GM21390 (cell line): ENCODE results near the gene MARVELD1.
"Not testable (repeated sequence)": the region's sequence is repeated elsewhere in the genome, so short reads cannot be mapped to it uniquely, and the experiment has no call there.

Experiments used
- ATAC-seq: cut with Tn5 transposase; IDR thresholded peaks from one replicate; pipeline ENCODE4 v1.9.1; 2021; ENCODE audit not compliant: unreplicated experiment

MARVELD1 gene

DNA sequence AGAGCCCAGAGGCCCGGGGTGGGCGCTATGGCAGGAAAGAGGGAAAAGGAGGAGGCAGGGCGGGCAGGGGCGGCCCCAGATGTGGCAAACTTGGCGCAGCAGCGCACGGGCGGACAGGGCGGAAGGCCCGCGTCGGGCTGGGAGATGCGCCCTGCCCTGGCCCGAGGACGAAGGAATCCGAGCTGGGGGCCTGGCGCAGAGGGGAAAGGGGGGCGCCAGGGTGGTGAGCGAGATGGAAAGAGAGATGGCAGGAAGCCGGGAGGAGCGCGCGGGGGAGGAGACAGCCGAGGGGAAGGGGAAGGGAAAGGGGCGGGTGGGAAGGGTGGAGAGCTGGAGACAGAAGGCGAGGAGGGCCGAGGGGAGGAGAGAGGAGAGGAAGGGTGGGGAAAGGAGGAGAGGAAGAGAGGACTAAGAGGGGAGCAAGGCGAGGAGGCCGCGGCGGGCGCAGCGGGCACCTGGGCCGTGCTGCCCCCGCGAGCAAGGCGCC is at the start of gene MARVELD1:
TSS of gene MARVELD1 (plus strand) at position 392 of the 487 bp plus-strand sequence. CDS start 147 bp downstream, outside the sequence.
- no peak for ATAC-seq

DNA sequence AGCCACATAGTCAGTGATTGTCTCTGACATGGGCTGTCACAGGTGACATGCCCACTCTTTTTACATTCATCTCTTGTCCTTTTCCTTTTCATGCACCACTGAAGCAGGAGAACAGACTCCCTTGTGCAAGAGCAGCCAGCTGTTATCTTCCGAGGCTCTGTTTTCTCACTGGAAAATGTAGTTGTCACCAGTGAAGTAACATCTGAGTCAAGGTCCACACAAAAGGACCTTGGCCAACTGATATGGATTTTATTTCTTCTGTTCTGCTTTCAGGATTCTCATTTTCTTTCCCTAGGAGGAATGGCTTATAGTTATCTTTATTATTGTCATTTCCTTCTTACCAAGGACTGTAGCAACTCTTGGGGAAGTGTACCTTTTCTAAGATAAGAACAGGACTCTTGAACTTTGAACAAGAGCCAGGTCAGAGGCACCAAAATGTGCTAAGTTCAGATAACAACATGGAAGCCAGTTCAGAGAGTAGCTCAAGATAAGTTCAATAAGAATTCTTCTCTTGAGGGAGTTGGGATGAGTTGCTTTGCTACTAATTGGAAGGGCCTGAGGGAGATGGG is 49.2 kb upstream of the MARVELD1 start:
- no peak for ATAC-seq

DNA sequence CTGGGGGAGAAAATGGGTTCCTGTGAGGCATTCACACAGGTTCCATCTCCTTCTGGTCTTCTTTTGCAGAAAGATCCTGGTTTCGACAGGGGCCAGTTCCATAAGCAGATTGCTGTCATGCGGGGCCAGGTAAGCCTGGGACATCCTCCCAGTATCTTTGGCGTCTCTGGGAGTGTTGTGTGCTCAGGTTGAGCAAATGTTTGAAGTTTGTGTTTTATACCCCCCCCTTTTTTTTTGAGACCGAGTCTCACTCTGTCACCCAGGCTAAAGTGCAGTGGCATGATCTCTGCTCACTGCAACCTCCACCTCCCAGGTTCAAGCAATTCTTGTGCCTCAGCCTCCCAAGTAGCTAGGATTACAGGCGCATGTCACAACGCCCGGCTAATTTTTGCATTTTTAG is 46.5 kb upstream of the MARVELD1 start:
- ATAC-seq: no peak

DNA sequence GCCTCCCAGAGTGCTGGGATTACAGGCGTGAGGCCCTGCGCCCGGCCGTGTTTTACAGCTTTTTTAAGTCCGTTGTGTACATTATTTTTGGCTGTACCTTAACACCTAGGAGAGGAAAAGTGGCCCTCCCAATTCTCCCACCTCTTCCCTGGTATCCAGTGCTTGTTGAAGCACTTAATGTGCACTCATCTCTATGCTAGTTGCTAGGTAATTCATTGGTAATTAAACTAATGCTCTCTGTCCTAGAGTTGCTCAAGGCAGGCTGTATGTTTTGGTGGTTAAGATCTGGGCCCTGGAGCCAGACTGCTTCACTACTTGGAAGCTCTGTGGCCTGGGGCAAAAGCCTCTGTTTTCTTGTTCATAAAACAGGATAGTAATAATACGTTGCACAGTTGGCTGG is 46.1 kb upstream of the MARVELD1 start:
- no peak for ATAC-seq

DNA sequence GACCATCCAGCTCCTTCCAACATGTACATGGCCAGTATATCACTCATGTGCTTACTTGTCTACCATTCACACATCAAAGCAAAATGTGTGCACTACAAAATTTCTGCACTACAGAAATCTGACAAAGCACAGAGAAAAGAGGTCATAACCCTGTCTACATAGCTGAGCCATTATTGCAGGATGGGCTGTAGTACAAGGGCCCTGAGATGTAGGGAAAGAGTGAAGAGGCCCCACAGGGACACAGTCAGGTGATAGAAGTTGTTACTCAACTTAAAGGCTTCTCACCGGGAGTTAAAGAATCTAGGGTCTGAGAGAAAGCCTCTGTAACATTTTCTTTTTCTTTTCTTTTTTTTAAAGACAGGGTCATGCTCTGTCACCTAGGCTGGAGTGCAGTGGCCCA is 44.0 kb upstream of the MARVELD1 start:
- ATAC-seq: no peak

DNA sequence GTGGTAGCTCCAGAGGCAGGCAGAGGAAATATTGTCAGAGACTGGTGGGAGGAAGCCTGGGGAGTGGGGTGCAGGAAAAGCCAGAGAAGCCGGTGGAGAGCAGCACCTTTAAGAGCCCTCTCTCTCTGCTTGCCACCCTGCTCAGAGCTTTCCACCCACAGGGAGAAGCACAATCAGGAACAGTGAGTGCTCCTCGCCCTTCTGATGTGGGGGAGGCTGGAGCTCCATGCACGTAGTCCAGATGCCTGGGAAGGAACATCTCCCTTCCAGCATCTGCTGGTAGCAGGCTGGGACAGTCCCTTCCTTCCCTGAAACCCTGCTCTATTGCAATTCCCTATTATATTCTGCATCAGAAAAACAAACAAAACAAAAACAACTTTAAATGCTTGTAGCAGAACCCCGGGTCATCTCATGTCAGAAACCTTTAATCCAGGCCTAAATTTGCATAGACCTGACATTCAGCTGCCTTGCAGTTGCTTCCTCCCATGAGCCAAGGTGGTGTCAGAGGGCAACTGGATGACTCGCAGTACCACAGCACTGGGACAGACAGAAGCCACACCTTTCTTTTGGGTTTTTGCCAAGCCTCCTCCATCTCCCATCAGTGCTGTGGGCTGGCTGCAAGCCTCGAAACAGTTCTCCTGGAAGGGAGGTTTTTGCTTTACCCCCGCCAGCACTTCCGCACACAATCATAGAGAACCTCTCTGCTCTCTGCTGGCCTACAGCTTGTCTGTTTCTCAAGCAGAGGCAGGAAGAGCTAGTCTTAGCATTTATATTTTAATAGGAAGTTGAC is 39.6 kb upstream of the MARVELD1 start:
- no peak for ATAC-seq

DNA sequence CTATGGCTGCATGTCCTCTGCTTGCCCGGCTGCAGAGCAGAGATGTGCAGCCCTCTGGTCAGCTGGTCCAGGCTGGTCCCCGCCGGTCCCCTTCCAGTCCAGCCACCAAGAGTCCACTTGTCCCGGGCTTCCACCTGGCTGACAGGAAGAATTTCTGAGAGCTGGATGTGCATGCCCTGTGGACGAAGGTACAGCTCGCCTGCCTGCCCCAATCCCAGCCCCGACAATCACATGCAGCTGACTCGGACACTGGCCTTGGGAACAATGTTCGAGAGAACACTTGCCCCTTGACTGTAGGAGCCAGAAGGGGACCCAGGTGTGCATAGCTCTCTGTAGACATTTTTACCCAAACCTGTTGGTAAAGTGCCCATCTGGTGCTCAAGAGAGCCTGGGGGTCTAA is 38.3 kb upstream of the MARVELD1 start:
- ATAC-seq: no peak

DNA sequence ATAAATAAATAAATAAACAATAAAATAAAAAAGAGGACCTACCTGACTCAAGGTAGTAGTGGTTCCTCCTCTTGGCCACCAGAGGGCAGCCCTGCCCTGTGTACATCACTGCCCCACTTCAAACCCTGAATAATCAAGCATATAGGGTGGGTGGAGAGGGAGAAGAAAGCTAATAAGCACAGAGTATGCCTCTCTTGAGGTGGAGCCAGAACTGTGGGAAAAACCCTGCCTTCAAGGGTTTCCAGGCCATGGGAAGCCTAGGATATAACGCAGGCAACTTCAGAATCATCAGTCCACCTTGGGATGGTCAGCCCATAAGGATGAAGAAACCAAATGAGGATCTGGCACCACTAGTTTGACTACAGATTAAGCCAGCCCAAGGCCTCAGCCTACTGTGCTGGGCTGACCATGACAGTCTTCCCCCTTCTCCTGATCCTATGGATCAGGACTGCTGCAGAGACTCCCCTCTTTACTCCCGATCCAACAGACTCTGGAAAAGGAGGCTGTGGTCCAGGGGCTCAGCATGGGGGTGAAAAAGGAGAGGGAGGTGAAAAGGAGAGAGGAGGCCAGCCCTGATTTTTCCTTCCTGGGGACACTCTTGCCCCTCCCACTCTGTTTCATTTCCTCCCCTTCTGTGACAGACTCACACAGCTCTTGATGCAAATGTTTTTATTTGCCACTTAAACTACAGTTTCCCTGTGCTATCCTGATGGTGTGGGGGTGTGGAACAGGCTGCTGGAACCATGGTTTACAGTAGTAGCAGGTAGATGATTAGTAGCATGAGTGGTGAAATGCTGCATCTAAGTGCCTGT is 36.6 kb upstream of the MARVELD1 start:
- peak; percentile 77 for ATAC-seq

DNA sequence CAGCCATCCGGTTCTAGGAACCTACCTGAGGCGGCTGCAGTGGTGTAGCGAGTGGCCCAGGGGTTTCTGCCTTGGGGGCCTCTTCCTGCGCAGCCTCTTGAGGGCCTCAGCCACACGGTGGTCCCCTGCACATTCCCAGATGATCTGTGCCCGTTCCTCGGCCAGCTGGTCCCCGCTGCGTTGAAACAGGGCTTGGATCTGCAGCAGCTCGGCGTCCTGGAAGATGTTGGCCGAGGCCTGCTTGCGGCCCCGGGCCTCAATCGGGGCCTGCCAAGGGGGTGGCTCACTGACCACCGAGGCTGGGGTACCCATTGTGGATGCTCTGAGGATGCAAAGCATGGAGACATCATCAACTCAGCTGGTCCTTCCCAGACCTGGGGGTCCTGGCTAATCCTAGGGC is 33.9 kb upstream of the MARVELD1 start:
- ATAC-seq: no peak

DNA sequence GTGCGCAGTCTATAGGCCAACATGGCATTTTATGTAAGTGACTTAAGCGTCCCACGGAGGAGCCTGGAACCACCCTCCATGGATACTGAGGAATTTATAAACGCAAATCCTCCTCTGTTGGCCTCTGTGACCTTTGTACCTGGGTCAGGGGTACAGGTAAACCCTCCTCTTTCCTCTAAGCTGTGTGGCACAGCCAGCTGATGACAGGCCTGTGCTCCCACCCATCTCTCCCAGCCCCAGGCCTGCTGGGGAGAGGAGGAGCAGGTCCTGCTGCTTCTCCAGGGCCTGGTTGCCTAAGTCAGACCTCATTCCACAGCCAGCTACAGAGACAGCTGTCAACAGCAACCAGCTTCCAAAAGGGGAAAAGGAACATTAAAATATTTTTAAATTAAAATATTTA is 31.5 kb upstream of the MARVELD1 start:
- ATAC-seq: no peak

DNA sequence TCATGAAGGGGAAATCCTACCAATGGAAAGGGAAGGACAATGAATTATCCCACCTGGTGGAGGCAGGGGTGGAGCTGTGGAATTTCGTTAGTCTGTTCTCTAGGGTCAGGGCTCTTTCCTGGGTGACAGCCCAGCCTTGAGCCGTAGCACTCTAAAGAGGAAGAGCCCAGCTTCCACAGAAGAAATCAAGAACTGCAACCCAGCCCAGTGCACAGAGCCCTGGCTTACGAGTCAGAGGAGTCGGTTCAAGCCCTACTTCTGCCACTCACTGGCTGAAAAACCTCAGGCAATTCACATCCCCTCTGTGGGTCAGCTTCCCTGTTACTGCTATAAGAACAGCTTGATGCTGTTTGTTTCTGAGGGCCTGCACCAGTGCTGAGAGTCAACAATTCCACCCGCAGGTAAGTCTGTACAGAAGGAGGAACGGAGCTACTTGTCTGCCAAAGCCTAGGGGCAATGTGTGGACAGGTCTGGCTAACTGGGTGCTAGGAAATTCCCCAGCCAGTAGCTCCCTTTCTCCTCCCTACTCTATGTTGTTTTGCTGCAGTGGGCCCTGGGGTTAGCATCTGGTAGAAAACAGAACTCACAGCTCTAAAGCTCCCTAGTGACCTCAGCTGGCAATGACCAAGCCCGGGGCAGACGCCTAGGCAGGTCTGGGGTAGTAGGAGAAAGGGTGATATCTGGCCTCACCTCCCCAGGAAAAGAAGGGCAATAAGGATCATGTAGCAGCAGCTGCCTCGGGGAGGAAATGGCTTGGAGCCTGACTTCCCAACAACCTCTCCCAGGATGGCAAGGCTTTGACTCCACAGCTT is 29.8 kb upstream of the MARVELD1 start:
- no peak for ATAC-seq

DNA sequence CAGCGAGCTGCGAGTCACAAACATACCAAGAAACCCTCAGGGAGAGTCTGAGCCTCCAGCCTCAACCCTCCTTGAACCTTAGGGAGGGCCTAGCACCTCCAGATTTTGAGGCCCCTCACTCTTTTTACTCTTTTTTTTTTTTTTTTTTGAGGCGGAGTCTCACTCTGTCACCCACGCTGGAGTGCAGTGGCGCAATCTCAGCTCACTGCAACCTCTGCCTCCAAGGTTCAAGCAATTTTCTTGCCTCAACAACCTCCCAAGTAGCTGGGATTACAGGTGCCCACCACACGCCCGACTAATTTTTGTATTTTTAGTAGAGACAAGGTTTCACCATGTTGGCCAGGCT is 29.2 kb upstream of the MARVELD1 start:
- not testable (repeated sequence) for ATAC-seq

DNA sequence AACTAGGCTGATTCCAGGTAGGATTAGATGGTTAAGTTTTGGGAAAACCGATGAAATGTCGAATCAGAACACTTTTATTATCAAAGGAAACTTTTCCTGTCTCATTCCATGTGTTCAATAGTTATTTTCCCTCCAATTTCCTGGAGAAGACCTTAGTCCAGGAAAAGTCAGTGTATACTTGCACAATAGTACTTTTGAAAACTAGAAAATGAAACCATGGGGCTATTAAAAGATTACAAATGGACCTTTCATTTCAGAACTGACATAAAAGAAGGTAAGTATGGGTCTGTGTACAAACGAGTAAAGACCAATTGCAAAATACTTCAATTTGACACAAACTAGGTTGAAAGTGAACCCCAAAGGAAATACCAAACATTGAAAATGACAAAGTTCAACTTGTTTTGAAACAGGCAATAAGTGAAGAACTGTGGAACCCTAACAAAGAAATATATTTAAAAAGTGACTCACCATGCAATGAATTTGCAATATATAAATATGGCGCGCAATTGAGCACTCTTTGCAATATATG is 28.6 kb upstream of the MARVELD1 start:
- ATAC-seq: no peak

DNA sequence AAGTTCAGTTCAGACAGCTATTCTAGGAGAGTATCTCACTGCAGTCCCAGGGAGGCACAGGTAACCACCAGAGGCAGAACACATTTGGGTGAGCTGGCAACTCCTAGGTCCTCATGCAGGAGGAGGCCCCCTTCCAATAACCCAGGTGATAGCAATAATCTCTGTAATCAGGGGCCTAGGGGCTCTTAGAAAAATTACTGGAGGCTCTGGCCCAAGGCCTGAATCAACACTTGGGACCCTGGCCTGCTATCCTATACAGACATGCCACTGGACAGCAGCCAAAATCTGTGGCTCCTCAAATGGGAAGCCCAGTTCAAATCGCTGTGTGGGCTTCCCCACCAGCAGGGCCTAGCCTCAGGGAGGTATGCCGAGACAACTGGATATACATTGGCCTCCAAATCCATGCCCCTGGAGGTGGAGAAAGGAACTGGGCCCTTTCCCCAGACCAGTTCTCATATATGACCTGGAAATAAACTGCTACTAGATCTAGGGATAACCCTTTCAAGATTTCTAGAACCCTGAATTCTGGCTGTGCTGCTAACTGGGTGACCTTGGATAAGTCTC is 28.1 kb upstream of the MARVELD1 start:
- ATAC-seq: no peak

DNA sequence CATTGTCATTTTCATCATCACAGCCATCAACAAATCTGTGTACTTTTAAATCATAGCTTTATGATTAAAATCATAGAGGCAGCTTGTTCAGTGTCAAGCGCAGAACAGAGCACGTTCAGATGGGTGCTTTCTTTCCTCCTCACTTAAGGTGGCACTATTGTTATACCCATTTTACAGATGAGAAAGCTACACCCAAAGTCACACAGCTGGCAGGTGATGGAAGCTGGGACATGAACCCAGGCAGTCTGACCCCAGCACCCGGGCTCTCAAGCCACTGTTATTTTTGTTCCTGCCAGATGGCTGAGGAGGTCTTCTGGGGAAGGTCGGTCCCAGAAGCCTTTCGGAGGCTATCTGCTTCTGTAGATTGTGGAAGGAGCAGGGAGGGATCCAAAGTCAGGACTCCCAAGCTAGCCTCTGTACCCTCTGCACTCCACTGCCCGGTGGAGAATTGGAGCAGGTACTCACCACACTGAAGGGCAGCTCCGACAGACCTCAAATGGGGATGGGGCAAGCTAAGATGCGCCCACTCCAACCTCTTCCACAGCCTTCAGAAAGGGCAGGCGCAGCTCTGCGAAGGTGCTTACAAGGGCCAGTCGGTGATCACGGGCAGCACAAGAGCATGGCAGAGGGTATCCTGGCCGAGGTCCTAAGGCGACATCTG is 27.1 kb upstream of the MARVELD1 start:
- no peak for ATAC-seq

DNA sequence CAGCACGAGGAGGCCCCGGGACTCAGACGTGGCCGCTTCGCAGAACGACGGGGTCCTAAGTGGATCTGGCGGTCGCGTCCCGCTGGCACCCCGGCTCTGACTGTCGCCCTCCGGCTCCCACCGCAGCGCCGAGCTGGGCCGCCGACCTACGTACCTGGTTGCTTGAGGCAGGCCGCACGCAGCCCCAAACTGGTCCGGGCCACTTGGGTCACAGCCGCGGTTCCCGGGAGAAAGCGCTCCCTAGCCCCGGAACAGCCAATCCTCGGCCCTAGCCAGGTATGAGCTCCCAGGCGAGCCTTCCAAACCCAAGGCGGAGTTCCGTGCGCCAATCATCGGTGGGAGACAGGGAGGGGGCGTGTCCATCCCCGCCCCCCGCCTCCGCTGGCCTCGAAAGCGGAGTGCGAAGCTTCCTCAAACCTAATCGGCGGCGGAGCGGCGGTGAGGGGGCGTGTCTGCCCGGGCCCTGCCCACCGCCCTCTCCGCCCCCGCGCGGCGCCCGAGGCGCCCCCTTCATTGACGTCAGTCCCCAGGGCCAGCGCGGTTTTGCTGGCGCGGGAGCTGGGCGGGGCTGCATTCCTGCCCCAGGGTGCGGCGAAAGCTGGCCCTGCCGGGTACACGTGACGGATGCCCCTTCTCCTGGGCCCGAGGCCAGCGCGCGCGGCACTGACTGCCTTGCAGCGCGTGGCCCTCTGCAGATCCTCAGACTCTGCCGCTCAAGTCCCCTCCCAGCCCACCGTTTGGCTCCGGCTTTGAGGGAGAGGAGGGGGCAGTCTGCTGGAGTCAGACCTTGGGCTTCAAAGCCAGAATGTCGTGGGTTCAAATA is 26.4 kb upstream of the MARVELD1 start, which contains the start of gene AVPI1:
TSS of gene AVPI1 (minus strand) at position 280 of the 823 bp plus-strand sequence. CDS start 7,336 bp downstream, outside the sequence.
- peak; percentile 95 for ATAC-seq

DNA sequence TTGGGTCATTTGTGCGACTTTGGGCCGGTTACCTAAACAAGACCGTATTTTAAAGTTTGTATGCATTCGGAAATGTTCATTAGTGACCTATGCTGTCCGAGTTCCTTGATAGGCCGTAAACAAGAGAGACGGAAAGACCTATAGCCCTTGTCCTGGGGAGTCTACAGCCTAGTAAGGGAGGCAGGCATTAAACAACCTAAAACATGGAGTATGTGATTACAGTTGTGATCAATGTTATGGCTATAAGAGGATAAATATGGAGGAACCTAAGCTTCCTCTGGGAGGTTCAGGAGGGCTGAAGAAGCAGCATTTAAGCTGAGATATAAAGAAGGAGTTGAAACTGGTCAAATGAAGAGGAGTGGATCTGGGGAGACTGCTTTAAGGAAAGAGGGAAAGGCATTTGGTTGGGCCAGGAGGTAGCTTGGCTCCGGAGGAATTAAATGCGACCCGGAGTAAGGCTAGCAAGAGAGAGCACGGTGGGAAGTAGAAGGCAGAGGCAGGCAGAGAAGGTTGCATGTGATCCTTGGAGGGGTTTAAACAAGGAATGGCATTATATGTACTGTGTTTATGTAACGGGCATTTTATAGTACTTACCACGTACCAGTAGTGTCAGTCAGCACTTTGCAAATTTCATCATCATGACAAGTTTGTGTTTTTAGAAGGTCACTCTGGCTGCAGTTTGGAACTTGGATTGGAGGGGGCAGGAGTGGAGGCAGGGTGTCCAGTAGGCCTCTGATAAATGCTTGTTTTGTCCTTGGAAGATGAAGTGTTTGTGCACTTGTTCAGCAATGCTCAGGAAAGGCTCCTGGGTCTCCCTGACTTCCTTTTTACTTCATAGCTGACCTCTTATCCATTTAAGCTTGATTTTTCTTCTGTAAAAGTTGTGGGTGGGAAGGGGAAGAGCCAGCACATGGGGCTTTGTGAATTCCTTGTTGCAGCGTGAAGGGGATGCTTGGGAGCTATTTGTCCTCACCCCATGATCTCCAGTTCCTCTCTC is 25.4 kb upstream of the MARVELD1 start:
- no peak for ATAC-seq

DNA sequence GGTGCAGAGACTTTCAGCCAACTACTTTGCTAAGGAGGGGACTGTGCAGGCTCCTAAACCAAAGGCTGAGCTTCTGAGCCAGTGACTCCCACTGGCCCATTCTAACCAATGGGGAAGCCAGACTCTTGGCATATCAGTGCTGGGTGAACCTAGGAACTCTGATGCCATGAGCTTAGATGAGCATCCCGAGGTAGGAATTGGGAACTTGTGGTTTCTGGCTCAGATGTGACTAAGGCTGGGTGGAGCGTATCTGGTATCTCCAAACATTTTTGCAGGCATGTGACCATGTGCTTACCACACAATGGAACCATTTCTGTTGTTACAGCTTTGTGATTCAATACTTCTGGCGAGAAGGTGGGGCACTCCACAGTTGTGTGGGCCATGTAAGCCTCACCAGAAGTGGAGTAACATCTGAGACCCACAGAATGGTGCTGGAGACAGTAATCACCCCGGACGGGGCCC is 23.9 kb upstream of the MARVELD1 start:
- ATAC-seq: no peak
